HG03196 (cell line): ENCODE measurements around the gene NTM.

ENCODE experiments used
- ATAC-seq: cut with Tn5 transposase; IDR thresholded peaks from one replicate; pipeline ENCODE4 v1.9.1; 2021; ENCODE audit not compliant: unreplicated experiment

Gene NTM

DNA sequence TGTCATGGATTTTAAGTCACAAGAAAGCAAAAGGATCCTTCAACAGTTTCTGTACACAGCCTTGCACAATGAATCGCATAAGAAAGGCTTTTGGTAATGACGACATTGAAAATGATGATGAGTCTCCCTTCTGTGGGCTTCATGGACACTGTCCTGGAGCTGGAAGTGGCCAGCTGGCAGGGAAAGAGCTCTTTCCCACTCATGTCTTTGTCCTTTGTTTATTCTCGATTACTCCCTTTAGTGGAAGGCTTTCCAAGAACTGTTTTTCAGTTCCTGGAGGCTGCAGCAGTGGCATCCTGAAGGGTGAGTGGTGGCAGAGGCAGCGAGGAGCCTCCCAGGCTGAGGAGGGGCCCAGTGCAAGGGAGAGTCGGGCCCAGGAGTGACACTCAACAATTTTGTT, 505.2 kb downstream of the NTM start:
- no peak for ATAC-seq

DNA sequence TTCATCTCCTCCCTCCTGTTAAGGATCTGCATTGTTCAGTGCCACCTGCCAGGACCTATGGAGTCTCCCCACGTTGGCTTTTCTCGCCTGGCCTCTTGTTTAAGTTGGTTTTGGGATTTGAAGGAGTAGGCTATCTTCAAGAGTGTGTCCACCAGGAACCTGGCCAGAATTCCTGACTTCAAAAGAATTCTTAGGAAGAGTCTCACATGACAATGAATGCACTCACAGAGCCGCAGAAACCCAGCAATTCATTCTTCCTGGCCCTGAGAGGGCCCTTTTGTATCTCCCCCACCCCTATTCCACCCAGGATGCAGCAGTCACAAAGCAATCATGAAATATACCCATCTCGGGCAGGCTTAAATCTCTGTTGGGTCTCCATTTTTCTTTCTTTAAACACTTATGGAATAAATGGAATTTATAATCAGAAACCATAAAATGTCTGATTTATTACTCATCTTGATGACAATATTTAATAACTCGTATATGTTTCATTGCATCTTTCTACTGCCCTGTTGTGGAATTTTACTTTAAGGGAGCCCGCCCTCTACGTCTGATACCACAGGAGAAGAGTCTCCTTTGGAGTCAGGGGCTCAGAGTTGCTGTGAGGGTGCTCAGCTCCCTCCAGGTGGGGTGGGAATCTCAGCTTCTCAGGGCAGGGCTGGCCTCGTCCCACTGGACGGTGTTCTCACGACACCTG, 507.0 kb downstream of the NTM start:
- no peak for ATAC-seq

DNA sequence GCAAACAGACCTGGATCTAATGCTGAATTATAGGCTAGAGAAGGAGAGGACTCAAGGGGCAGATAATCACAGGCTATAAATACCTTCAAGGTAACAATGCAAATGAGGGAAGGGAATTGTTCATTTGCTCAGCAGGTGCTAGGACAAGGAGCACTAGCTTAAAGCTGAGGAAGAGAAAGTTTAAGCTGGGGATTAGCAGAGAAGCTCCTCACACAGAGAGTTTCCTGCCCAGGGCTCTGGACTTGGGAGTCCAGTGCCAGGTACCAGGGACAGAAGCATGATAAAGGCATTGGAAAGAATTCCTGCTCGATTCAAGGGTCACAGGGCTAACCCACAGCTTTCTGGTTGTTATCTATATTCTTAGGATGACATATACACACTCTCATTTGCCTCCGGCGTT, 509.9 kb downstream of the NTM start:
- ATAC-seq = no peak

GRCh38 chr11:131880976-131881375, 510.6 kb downstream of the NTM start:
- no peak for ATAC-seq

- ATAC-seq = no peak
Observed at GRCh38 chr11:131883332-131883731, 512.9 kb downstream of the NTM start.

GRCh38 chr11:131884461-131885073, 514.2 kb downstream of the NTM start:
- peak; percentile 90 for ATAC-seq

DNA sequence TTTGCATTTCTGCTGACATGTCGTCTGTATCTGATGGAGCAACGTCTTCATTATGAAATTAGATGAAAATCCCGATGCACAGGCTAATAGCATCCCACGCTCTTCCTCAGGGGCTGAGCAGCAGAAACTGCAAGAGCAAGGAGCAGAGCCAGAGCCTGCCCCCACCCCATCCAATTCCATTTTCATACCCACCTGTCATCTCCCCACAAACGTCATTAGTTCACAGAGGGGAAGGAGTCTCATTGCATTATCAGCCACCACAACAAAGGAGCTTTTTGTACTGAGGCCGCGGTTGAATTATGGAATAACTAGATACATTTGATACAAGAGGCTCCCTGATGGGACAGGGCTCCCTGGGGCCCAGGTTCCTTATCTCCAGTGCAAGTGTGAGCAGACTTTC, 515.0 kb downstream of the NTM start:
- no peak for ATAC-seq

GRCh38 chr11:131886201-131886600, 515.8 kb downstream of the NTM start:
- ATAC-seq = no peak

DNA sequence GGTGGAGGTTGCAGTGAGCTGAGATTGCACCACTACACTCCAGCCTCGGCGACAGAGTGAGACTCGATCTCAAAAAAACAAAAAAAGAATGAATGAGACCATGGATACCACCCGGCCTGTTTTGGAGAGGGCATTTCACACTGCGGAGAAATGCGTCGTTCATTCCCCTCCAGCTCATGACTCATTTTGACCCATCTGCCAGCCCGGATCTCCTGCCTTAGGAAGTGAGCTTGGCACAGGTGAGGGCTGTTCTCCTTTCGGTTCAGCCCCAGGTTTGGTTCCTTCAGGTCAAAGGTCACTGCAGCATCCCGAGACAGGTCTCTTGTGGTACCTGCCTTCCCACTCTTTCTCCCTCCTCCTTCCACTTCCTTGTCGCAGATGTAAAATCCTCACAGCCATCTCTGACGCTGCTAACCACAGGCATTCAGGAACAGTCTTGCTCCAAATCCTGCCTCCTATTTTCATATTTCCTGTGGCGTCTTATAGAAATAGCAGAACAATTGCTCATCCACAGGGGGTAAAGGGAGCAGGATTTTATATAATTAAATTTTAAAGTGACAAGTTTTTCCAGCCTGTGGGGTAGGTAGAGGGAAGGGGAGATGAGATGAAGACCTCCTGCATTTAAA, 517.9 kb downstream of the NTM start:
- ATAC-seq = no peak

GRCh38 chr11:131889146-131889577, 518.7 kb downstream of the NTM start:
- no peak for ATAC-seq

- no peak for ATAC-seq
Observed at GRCh38 chr11:131889760-131890581, 519.6 kb downstream of the NTM start.

DNA sequence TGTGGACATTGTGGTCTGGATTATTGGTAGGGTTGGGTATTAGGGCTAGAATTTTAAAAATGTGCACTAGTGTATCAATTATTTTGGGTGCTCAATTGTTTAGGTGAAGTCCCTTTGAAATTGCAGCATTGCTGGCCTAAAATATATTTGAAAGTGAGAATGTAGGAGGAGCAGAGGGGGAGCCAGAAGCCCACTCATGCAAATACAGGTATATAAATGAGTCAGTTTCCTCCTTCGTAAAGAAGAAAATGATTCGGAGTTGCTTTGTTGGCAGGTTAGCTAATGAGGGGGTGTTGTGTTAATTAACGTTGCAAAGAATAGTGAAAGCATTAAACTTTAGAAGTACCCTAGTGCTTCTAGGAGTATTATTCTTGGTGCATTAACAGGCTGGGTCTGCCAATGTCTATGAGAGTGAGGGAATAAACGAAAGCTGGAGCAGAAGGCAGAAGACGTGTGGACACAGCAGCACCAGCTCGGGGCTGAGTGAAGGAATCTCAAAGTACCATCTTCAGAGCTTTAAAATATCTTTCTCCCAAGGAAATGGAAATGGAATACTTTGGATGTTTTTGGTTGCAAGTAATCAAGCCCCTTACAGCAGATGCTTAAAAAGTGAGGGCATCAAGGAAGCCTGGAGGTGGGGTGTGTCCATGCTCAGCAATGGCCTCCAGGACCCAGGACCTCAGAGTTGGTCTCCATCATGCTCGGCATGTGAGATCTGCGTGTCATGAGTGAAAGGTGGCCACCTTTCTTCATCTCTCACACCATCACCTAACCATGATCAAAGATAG, 522.9 kb downstream of the NTM start:
- ATAC-seq = peak; percentile 90

- ATAC-seq = no peak
Observed at GRCh38 chr11:131893988-131894387, 523.6 kb downstream of the NTM start.

- no peak for ATAC-seq
Observed at GRCh38 chr11:131894615-131895544, 524.5 kb downstream of the NTM start.

- ATAC-seq = no peak
Observed at GRCh38 chr11:131895865-131896264, 525.5 kb downstream of the NTM start.

- ATAC-seq = no peak
Observed at GRCh38 chr11:131896978-131897615, 526.7 kb downstream of the NTM start.

DNA sequence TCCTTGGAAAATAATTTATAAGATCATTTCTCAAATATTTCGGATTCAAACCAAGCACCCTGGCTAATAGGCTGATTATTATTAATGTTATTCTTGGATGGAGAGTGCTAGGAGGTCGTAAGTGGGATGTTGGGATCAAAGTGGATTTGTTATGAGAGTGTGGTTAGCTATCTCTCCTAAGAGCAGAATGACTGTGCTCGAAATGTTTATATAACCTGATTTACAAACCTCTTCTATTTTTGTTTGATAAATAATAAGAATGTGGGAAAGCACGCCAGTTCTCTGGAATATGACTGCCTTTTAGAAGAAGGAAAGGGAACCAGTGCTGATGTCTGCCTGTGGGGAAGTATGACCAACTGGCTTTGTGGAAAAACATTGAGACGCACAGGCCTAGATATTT, 527.5 kb downstream of the NTM start:
- no peak for ATAC-seq

DNA sequence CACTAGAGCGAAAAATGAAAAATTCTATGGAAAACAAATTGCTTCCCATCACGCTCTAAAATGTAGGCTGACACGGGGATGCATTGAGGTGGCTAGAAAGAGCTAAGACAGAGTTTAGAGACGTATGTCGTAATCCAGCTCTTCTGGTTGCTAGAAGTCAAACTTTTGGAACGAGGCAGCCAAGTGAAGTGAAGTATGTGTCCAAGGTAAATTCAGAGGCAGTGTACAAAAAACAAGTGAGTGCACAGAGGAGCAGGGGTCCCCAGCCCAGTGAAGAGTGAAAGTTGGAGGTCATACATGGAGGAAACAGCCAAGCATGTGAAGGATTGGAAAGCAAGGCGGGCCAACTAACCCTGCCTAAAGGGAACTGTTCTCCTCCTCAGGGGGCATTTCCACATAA, 528.5 kb downstream of the NTM start:
- no peak for ATAC-seq

- ATAC-seq = no peak
Observed at GRCh38 chr11:131899950-131900580, 529.6 kb downstream of the NTM start.
